ENCODE data around the gene EFNB1.
"Not testable (repeated sequence)": the region's sequence is repeated elsewhere in the genome, so short reads cannot be mapped to it uniquely, and the experiment has no call there.

EFNB1 gene

GRCh38 chrX:68828740-68829581, at the start of gene EFNB1:
Gene EFNB1 (plus strand): TSS chrX:68829021. CDS start chrX:68829777, 756 bp downstream.
- DNase-seq = peak; percentile 86
- H3K9me3 Mint-ChIP-seq = peaks cover 50% of the 10 kb centered on the region
- H3K4me3 Mint-ChIP-seq = peak within 1 kb of the TSS; percentile 96
- H3K36me3 Mint-ChIP-seq (ENCODE audit: low read depth) = no peaks in the 10 kb centered on the region
- peaks cover 67% of the 10 kb centered on the region for H3K4me1 Mint-ChIP-seq
- no peak for TF ChIP-seq CTCF (IDR thresholded peaks at IDR 0.05)
- peaks cover 6% of the 10 kb centered on the region for H3K27me3 Mint-ChIP-seq (ENCODE audit: low read depth, poor library complexity)
- H3K27ac Mint-ChIP-seq = peak within 1 kb of the TSS; percentile 94

GRCh38 chrX:68781295-68781694, 47.5 kb upstream of the EFNB1 start:
- not testable (repeated sequence) for DNase-seq; H3K4me3 Mint-ChIP-seq; H3K27ac Mint-ChIP-seq; H3K36me3 Mint-ChIP-seq (ENCODE audit: low read depth); H3K4me1 Mint-ChIP-seq
- Mint-ChIP-seq H3K9me3 (peaks cover 75% of the 10 kb centered on the region), H3K27me3 (ENCODE audit: low read depth, poor library complexity) (peaks cover 12% of the 10 kb centered on the region)

- Mint-ChIP-seq H3K9me3 (peaks cover 59% of the 10 kb centered on the region), H3K4me3 (no peak overlapping the region), H3K27me3 (ENCODE audit: low read depth, poor library complexity) (no peaks in the 10 kb centered on the region), H3K36me3 (ENCODE audit: low read depth) (no peaks in the 10 kb centered on the region), H3K27ac (no peak overlapping the region), H3K4me1 (no peaks in the 10 kb centered on the region)
- no peak for DNase-seq
- no peak for TF ChIP-seq CTCF (IDR thresholded peaks at IDR 0.05)
These were observed 44.0 kb upstream of the EFNB1 start for GRCh38 chrX:68784816-68785215.

- H3K9me3 Mint-ChIP-seq = peaks cover 49% of the 10 kb centered on the region
- not testable (repeated sequence) for H3K27ac Mint-ChIP-seq; DNase-seq; H3K36me3 Mint-ChIP-seq (ENCODE audit: low read depth); H3K27me3 Mint-ChIP-seq (ENCODE audit: low read depth, poor library complexity); H3K4me1 Mint-ChIP-seq; H3K4me3 Mint-ChIP-seq
These were observed 42.2 kb upstream of the EFNB1 start for GRCh38 chrX:68786581-68786980.

- no peak for DNase-seq
- TF ChIP-seq CTCF (IDR thresholded peaks at IDR 0.05) = no peak
- Mint-ChIP-seq H3K27ac (no peak overlapping the region), H3K9me3 (peaks cover 47% of the 10 kb centered on the region), H3K36me3 (ENCODE audit: low read depth) (no peaks in the 10 kb centered on the region), H3K4me3 (no peak overlapping the region), H3K27me3 (ENCODE audit: low read depth, poor library complexity) (peaks cover 3% of the 10 kb centered on the region), H3K4me1 (no peaks in the 10 kb centered on the region)
These were observed 38.9 kb upstream of the EFNB1 start for GRCh38 chrX:68789966-68790365.

- Mint-ChIP-seq H3K27ac (no peak overlapping the region), H3K9me3 (peaks cover 63% of the 10 kb centered on the region), H3K36me3 (ENCODE audit: low read depth) (no peaks in the 10 kb centered on the region), H3K4me1 (no peaks in the 10 kb centered on the region), H3K4me3 (no peak overlapping the region), H3K27me3 (ENCODE audit: low read depth, poor library complexity) (peaks cover 8% of the 10 kb centered on the region)
- DNase-seq = no peak
- no peak for TF ChIP-seq CTCF (IDR thresholded peaks at IDR 0.05)
These were observed 36.7 kb upstream of the EFNB1 start for GRCh38 chrX:68792083-68792482.

- Mint-ChIP-seq H3K36me3 (ENCODE audit: low read depth) (peaks cover 6% of the 10 kb centered on the region), H3K27ac (no peak overlapping the region), H3K9me3 (peaks cover 77% of the 10 kb centered on the region), H3K4me1 (no peaks in the 10 kb centered on the region), H3K27me3 (ENCODE audit: low read depth, poor library complexity) (peaks cover 8% of the 10 kb centered on the region), H3K4me3 (no peak overlapping the region)
- no peak for DNase-seq
- no peak for TF ChIP-seq CTCF (IDR thresholded peaks at IDR 0.05)
These were observed 34.4 kb upstream of the EFNB1 start for GRCh38 chrX:68794461-68794860.

All from nephron progenitor cell (in vitro differentiated cells).